ENCODE measurements around the gene LIF.
A peak's percentile ranks its signal among the peaks of the same experiment; 100 is the strongest.
"Not testable (repeated sequence)": the region's sequence is repeated elsewhere in the genome, so short reads cannot be mapped to it uniquely, and the experiment has no call there.

Gene LIF

DNA sequence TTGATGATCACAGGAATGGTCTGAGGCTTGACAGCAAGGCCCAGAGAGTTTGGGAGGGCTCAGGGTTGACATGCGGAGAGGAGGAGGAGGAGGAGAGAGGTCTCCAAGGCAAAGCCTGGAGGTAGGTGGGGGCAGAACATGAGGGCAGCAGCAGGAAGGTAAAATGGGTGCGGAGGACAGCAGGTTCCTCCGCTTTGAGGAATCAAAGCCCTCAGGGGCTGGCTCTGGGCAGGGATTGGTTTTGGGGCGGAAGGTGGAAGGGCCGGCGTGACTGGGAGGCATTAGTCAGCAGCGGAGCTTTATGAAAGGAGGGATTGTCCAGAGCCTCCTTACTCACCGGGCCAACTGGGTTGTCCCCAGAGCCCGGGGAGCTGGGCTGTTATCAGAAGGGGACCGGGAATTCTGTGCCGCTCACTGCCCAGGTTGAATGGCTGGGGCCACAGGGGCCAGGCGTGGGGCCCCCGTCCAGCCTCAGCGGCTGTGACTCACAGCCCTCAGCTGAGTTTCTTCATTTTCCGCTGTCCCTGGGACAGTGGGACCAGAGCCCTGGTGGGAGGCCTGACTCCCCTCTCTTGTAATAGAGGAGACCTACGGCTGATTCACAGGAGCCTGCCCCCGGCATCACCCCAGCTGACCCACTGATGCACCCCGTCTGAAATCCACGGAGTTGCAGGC, 36.2 kb downstream of the LIF start:
- no peak for DNase-seq (ENCODE audit: low read depth in 3 of 3, low spot score in 1 of 3)

GRCh38 chr22:30209642-30210041, 36.9 kb downstream of the LIF start:
- no peak for DNase-seq (ENCODE audit: low read depth in 3 of 3, low spot score in 1 of 3)

GRCh38 chr22:30208631-30209603, 37.6 kb downstream of the LIF start:
- DNase-seq (ENCODE audit: low read depth in 3 of 3, low spot score in 1 of 3), result no peak

DNA sequence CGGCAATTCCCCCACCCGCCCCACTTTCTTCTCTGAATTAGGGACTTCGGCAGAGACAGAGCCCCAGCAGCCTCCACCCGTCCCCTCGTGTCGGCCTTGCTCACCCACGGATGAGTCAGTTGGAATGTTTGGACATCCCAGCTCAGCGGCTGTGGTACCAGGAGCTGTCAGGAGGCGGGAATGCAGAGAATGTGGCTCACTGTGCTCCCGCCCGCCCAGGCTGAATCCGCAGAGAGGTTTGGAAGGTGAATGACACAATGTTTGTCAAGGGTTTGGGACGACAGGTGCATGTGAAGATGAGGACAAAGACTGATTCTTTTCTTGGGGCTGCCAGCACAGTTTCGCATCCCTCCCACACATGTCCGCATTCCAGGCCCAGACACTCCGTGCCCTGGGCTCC, 39.6 kb downstream of the LIF start:
- DNase-seq (ENCODE audit: low read depth in 3 of 3, low spot score in 1 of 3), result no peak

DNA sequence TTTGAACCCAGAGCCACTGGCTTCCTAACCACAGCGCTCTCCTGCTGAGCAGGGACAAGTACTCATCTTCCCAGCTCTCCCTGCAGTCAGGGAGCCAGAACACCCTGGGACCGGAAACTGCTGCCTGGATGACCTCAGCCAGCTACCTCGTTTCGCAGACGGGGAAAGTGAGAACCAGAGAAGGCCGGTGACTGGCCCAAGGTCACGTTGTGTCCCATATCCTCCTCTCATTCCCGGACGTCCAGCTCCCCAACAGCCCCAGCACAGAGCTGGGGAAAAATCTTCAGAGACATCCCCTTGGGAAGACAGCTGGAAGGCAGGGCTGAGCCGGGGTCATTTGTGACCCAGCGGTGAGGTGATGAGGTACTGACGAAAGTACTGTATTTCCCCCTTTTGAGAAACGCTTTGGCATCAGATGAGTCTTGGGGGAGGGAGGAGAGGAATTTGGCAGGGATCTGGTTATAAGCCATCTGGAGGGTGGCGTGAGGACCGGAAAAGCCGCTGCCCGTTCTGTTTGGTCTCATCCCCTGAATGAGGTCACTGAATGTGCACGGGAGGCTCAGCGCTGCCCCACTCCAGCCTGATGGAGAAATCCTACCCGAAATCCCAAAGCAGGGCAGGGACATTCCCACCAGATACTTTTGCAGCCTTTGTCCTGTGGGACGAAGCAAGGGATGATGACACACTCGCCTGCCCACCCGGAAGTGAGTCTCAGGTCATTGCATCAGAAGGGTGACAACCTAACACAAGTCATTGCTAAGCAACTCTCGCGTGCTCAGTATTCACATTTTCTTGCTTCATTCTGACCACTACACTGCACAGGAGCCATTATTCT, 41.1 kb downstream of the LIF start:
- DNase-seq (ENCODE audit: low read depth in 3 of 3, low spot score in 1 of 3), result no peak

- no peak for DNase-seq (ENCODE audit: low read depth in 3 of 3, low spot score in 1 of 3)
Measured at GRCh38 chr22:30204742-30205111, 41.8 kb downstream of the LIF start.

DNA sequence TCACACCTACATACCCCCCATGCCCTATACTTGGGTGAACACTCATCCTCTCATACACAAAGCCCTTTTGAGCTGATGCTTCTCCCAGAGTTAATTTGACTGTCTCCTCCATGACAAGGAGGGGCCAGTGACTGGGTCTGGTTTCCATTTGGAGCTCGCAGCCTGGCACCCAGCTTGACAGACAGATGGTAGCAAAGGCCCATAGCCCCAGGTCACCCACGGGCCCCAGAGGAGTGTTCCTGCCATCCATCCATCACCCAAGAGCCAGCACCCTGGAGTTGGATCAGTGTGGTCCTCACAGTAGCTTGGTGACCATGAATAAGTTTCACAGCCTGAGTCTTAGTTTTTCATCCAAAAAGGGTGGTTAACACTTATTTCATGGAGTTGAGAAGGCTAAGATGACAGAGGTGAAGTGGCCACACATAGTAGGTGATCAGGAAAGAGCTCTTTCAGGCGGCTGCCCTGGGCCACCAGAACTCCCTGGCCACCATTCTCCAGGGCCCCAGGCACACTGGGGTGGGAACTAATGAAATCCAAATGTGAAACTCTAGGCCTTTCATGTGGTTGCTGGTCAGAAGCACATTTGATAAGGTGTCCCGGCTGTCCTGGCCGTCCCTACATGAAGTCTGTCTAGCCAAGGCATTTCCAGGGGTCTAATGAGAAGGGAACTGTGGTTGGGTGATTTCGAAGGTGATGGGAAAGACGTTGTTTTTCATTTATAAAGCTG, 42.4 kb downstream of the LIF start:
- no peak for DNase-seq (ENCODE audit: low read depth in 3 of 3, low spot score in 1 of 3)

GRCh38 chr22:30202531-30203006, 44.0 kb downstream of the LIF start:
- no peak for DNase-seq (ENCODE audit: low read depth in 3 of 3, low spot score in 1 of 3)

DNA sequence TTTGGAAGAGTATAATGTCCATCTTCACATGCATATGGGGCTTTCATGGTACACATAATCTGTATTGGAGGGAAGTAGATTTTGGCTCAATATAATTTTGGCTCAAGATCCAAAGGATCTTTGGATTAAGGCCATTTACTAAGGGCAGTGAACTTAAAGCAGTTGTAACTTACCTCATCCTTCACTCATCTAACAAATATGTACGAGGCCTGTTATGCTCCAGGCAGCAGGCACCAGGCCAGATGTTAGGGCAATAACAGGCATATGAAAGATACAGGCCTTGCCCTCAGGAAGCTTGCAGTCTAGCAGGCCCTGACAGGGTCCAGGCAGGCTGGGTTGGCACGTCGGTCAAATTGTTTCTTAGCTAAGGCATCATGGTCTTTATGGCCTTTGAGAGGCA, 44.6 kb downstream of the LIF start:
- DNase-seq (ENCODE audit: low read depth in 3 of 3, low spot score in 1 of 3), result no peak

- DNase-seq (ENCODE audit: low read depth in 3 of 3, low spot score in 1 of 3), result not testable (repeated sequence)
Measured at GRCh38 chr22:30200905-30201304, 45.7 kb downstream of the LIF start.

- DNase-seq (ENCODE audit: low read depth in 3 of 3, low spot score in 1 of 3), result no peak
Measured at GRCh38 chr22:30198921-30199320, 47.6 kb downstream of the LIF start.

DNA sequence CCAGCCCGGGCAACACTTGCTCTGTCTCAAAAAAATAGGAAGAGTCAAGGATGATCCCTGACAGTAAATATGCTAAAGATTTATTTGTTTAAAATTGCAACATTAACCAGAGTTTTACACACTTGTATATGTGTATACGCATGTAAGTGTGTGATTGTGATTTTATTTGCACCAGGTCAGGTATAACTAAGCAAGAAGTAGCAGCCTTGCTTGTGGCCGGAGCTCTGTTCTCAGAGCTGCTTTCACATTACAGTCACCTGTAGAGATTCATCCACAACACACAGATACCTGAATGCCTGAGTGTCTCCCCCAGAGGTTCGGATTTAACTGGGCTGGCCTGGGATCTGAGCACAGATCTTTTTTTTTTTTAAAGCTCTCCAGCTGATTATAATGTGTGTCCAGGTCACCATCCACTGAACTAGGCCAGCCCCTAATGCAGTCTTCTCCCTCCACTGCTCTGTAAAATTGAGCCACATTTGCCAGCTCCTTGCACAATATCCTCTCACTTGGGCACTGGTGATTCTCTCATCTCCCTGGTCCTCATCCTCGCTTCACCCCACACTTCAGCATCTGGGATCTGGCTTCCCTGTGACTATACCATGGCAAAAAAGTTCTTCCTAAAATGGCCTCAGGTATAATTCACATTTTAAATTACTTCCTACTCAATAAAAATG, 48.3 kb downstream of the LIF start:
- no peak for DNase-seq (ENCODE audit: low read depth in 3 of 3, low spot score in 1 of 3)

- no peak for DNase-seq (ENCODE audit: low read depth in 3 of 3, low spot score in 1 of 3)
Measured at GRCh38 chr22:30197389-30197788, 49.2 kb downstream of the LIF start.

DNA sequence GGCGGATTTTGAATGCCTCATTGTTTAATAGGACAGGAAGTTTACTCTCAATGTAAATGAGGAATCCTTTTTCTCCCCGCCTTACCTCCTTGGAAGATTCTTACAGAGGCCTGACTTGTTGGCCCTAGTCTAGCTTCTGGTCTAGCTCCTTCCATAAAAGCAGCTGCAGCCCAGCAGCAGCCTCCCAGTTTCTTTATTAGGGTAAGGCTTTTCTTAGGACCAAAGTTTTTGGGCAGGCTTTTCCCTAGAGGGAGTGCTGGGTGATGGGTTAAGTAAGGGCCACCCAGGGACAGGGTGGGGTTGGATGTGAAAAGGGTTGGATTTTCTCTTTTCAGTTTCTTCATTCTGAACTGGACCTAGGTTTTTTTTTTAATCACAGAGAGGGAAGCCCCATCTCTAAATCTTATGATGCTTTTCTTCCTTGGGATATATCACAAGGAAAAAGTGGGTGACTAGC, 49.7 kb downstream of the LIF start:
- no peak for DNase-seq (ENCODE audit: low read depth in 3 of 3, low spot score in 1 of 3)

DNA sequence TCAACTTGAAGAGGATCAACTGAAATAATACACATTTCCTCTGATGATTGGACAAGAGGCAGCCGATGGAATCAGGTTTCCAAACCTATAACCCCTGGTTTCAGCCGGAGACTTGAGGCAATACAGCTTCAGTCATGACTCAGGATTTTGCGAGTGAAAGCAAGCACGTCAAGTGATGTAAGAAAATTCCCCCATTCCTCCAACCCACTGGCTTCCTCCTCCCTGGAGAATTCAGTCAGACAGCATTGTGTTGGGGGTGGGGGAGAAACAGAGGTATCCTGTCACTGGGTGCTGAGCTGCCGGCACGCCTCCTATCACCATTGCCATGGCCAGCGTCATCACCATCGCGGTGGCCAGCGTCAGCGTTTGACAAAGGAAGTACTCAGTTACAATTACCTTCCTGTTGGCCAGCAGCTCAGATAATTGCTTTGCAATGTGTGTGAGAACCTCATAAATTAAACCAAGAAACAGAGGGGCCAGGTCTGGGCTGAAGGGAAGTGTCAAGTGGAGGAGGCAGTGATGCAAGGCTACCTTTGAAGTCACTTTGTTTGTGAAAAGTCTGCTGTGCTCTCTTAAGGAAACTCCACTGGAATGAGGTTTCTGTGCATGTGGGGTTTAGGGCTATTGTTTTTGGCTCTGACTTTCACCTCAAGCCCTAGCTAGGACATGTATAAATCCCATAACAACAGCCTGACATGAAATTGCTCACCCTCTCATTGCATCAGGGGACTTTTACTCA, 50.2 kb downstream of the LIF start:
- DNase-seq (ENCODE audit: low read depth in 3 of 3, low spot score in 1 of 3), result peak in 1 of 3 donors; percentile 22

DNA sequence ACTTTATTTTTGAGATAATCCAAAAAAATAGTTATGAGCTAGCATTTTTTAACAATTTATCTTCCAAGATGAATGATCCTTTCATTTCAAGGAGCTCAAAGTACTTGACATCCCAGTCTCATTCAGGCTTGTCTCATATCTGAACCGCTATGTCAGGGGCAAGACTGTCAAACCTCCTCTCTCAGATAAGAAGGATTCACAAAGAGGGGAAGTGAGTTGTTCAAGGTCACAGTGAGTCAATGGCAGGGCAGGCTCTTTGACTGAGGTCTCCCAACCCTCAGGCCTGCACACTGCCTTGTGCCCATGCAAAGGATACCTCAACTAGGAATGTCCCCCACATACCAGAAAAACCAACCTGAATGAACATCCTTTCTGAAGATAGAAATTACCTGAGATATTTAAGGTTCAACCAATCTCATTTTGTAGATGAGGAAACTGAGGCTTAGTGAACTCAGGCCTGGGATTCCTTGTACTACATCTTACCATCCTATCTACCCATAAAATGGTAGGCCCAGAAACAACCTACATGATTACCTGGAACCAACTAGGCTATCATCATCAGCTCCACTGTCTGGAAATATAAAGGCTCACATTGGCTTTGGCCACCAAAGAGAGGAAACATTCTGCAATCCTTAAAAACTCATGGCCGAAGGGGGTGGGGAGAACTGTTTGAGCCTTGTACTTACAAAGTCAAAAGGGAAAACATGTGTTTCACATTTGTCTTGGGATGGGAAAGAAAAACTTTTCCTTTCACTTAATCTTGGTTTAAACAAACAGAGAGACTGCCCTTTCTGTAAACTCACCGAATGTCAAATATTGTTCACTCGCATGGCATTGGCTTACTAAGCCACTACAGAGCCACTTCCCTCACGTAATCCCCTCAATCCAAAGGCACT, 51.1 kb downstream of the LIF start:
- DNase-seq (ENCODE audit: low read depth in 3 of 3, low spot score in 1 of 3), result no peak

- DNase-seq (ENCODE audit: low read depth in 3 of 3, low spot score in 1 of 3), result no peak
Measured at GRCh38 chr22:30193031-30193775, 53.4 kb downstream of the LIF start.

GRCh38 chr22:30192427-30192826, 54.1 kb downstream of the LIF start:
- DNase-seq (ENCODE audit: low read depth in 3 of 3, low spot score in 1 of 3), result no peak

Data from stimulated activated CD4-positive, alpha-beta T cell treated with anti-CD3 and anti-CD28 coated beads, TNF-alpha, amount 100 ng/mL, for 1 hour (primary cell).